Caco-2 (cell line): Measurements from ENCODE around the gene WDR76. TPM values are rescaled to one million over a fixed set of nuclear protein-coding genes. Genes with fewer than 3 reads are reported as not detected.

Source experiments
- BruUV-seq: library from RNA; stranded (reverse); fragments of 400-500 nt; replicated peaks from 2 replicates; lab custom pipeline; 2021; lab: Mats Ljungman, UMichigan
- CTCF ChIA-PET: fragments of 300-600 bp; sonication (Branson Sonifier 250); formaldehyde crosslinking; loops from one replicate; lab custom pipeline; 2022; ENCODE audit warnings: antibody characterized with exemption; lab: Charles Lee
- POLR2A ChIA-PET: fragments of 300-600 bp; sonication (Branson Sonifier 250); formaldehyde crosslinking; loops from one replicate; lab custom pipeline; 2022; ENCODE audit warnings: antibody characterized with exemption; lab: Charles Lee
- DNase-seq, 2 experiments: peaks; one replicate each; pipeline versions ENCODE4 v3.0.0 to v3.0.0-alpha.2; 2020 to 2022
- H3K27me3 ChIP-seq: replicated peaks from 2 replicates; pipeline ENCODE4 v1.6.0; 2011; ENCODE audit warnings: low read length; ENCODE audit not compliant: control insufficient read depth, insufficient read depth
- H3K36me3 ChIP-seq: 2 replicates; pipeline ENCODE4 v1.5.1; 2011; ENCODE audit warnings: low read length; ENCODE audit not compliant: control insufficient read depth, insufficient read depth
- H3K4me1 ChIP-seq: fragments of 250-450 bp; sonication (Bioruptor Pico); 2 replicates; pipeline ENCODE4 v1.5.1; 2020; ENCODE audit warnings: mild to moderate bottlenecking
- H3K4me3 ChIP-seq: 2 replicates; pipeline ENCODE4 v1.5.1; 2011; ENCODE audit warnings: low read depth, mild to moderate bottlenecking, control low read depth, low read length
- H3K9me3 ChIP-seq: fragments of 250-450 bp; sonication (Bioruptor Pico); 2 replicates; pipeline ENCODE4 v1.5.1; 2020; ENCODE audit warnings: mild to moderate bottlenecking, moderate library complexity
- H3K27ac Mint-ChIP-seq: one replicate; pipeline ENCODE4 v1.8.0; 2022; ENCODE audit warnings: mixed read lengths; ENCODE audit not compliant: unreplicated experiment
- H3K27me3 Mint-ChIP-seq: one replicate; pipeline ENCODE4 v1.8.0; 2022; ENCODE audit warnings: mixed read lengths; ENCODE audit not compliant: insufficient read depth, unreplicated experiment
- H3K36me3 Mint-ChIP-seq: one replicate; pipeline ENCODE4 v1.8.0; 2022; ENCODE audit warnings: mild to moderate bottlenecking, mixed read lengths; ENCODE audit not compliant: insufficient read depth, unreplicated experiment
- H3K4me1 Mint-ChIP-seq: one replicate; pipeline ENCODE4 v1.8.0; 2022; ENCODE audit warnings: low read depth, mixed read lengths; ENCODE audit not compliant: unreplicated experiment
- H3K4me3 Mint-ChIP-seq: one replicate; pipeline ENCODE4 v1.8.0; 2022; ENCODE audit warnings: mild to moderate bottlenecking, moderate library complexity, mixed read lengths; ENCODE audit not compliant: unreplicated experiment
- H3K9me3 Mint-ChIP-seq: one replicate; pipeline ENCODE4 v1.8.0; 2022; ENCODE audit warnings: mixed read lengths; ENCODE audit not compliant: unreplicated experiment
- intact Hi-C: fragments of 100-400 bp; cut with micrococcal nuclease; formaldehyde crosslinking; loops from one replicate; pipeline ENCODE4 v1.10.0; 2022; ENCODE audit not compliant: unreplicated experiment
- total RNA-seq: library from RNA; stranded (reverse); gene quantifications from 2 replicates; pipeline ENCODE4 v1.2.3, GENCODE V29; 2022
- TF ChIP-seq, protein P1 (sequence below), 2 experiments: fragments of 200-600 bp in 1 of 2; IDR thresholded peaks; 1 replicate in 1 of 2; 2 replicates in 1 of 2; pipeline versions ENCODE4 v1.5.1 to v1.8.0; 2011 to 2022; ENCODE audit warnings: antibody characterized with exemption in 1 of 2, control low read depth in 1 of 2, inconsistent platforms in 1 of 2, low read depth in 1 of 2, low read length in 1 of 2, mild to moderate bottlenecking in 1 of 2, moderate library complexity in 1 of 2; ENCODE audit not compliant: insufficient read depth in 1 of 2, severe bottlenecking in 1 of 2, unreplicated experiment in 1 of 2

The WDR76 gene
- total RNA-seq, 1 experiment from 2014 or later: 26.9 TPM

DNA sequence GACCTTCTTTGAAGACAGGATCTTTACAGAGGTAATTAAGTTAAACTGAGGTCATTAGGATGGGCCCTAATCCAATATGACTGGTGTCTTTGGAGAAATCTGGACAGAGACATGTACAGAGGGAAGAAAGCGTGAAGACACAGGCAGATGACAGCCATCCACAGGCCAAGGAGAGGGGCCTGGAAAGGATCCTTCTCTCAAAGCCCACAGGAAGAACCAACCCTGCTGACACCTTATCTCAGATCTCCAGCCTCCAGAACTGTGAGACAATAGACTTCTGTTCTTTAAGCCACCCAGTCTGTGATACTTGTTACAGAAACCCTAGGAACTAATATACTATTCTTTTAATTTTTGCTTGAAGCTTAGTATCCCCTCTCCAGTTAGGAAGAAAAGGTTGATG, 74.2 kb downstream of the WDR76 start:
- Mint-ChIP-seq H3K4me3 (no peak overlapping the region), H3K27me3 (no peaks in the 10 kb centered on the region), H3K36me3 (peaks cover 43% of the 10 kb centered on the region), H3K9me3 (no peaks in the 10 kb centered on the region), H3K27ac (no peak overlapping the region), H3K4me1 (peaks cover 6% of the 10 kb centered on the region)
- no peaks in the 10 kb centered on the region for H3K27me3 ChIP-seq
- H3K9me3 ChIP-seq: no peaks in the 10 kb centered on the region
- H3K36me3 ChIP-seq: no peaks in the 10 kb centered on the region
- ChIA-PET POLR2A (no interaction called here), CTCF (no interaction called here)
- H3K4me3 ChIP-seq: no peak overlapping the region
- BruUV-seq: no TSS peak
- TF ChIP-seq, protein P1, sequence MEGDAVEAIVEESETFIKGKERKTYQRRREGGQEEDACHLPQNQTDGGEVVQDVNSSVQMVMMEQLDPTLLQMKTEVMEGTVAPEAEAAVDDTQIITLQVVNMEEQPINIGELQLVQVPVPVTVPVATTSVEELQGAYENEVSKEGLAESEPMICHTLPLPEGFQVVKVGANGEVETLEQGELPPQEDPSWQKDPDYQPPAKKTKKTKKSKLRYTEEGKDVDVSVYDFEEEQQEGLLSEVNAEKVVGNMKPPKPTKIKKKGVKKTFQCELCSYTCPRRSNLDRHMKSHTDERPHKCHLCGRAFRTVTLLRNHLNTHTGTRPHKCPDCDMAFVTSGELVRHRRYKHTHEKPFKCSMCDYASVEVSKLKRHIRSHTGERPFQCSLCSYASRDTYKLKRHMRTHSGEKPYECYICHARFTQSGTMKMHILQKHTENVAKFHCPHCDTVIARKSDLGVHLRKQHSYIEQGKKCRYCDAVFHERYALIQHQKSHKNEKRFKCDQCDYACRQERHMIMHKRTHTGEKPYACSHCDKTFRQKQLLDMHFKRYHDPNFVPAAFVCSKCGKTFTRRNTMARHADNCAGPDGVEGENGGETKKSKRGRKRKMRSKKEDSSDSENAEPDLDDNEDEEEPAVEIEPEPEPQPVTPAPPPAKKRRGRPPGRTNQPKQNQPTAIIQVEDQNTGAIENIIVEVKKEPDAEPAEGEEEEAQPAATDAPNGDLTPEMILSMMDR (IDR thresholded peaks at IDR 0.05; ENCODE audit: insufficient read depth in 1 of 2, low read depth in 1 of 2, low read length in 1 of 2, severe bottlenecking in 1 of 2, unreplicated experiment in 1 of 2): no peak
- intact Hi-C loops: loop anchor here (10.0 kb wide), 1 partner anchor 224 kb away; no protein-coding TSS in a partner anchor
- no peaks in the 10 kb centered on the region for H3K4me1 ChIP-seq
- DNase-seq: no peak

DNA sequence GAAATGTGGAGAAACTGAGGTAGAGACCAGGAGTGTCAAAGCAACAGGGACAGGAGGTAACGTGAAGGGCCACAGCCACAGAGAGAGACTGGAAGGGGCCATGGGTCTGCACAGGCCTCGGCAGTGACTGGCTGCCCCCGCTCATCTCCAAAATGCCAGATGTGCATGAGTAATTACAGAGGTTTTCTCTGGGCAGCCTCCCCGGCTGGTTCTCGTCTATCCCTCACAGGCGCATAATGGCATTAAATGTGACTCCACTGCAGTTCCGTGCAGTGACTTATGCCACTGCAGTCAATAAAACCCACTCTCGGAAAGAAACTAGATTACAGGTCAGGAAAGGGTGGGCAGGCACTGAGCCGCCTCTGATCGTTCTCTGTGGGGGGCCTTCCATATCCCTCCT, 74.7 kb downstream of the WDR76 start:
- TF ChIP-seq, protein P1 (IDR thresholded peaks at IDR 0.05; ENCODE audit: insufficient read depth in 1 of 2, low read depth in 1 of 2, low read length in 1 of 2, severe bottlenecking in 1 of 2, unreplicated experiment in 1 of 2): no peak
- H3K27me3 Mint-ChIP-seq: no peaks in the 10 kb centered on the region
- DNase-seq: no peak
- peak overlapping the region; percentile 22 for H3K27ac Mint-ChIP-seq
- H3K27me3 ChIP-seq: no peaks in the 10 kb centered on the region
- CTCF ChIA-PET: no interaction called here
- no peaks in the 10 kb centered on the region for H3K36me3 ChIP-seq
- H3K4me1 Mint-ChIP-seq: peaks cover 6% of the 10 kb centered on the region
- POLR2A ChIA-PET: no interaction called here
- no peak overlapping the region for H3K4me3 ChIP-seq
- H3K9me3 ChIP-seq: no peaks in the 10 kb centered on the region
- no peaks in the 10 kb centered on the region for H3K9me3 Mint-ChIP-seq
- H3K4me3 Mint-ChIP-seq: no peak overlapping the region
- intact Hi-C loops: loop anchor here (10.0 kb wide), 1 partner anchor 223 kb away; no protein-coding TSS in a partner anchor
- peaks cover 48% of the 10 kb centered on the region for H3K36me3 Mint-ChIP-seq
- H3K4me1 ChIP-seq: no peaks in the 10 kb centered on the region
- BruUV-seq: no TSS peak

DNA sequence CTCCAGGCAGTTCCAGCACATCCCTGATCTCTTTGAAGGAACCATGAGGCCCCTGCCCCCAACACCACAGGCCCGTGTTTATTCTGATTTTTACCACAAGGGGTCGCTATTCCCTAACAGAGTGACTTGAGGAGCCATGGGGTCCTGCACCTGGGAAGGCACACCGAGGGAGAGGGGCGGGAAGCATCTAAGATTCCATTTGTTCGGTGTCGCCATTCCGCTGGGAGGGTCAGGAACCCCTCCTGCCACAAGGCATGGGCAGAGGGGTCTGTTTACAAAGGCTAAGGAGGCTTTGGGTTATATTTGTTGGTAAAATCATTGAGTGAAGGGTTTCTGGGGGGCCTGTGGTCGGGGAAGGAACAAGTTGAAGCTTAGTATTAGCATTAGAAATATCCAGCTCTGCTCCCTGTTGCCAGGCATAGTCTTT, 77.1 kb downstream of the WDR76 start:
- no peaks in the 10 kb centered on the region for H3K4me1 ChIP-seq
- Mint-ChIP-seq H3K4me1 (peaks cover 6% of the 10 kb centered on the region), H3K27me3 (no peaks in the 10 kb centered on the region), H3K36me3 (peaks cover 42% of the 10 kb centered on the region), H3K27ac (peak overlapping the region; percentile 58), H3K4me3 (no peak overlapping the region), H3K9me3 (no peaks in the 10 kb centered on the region)
- TF ChIP-seq, protein P1 (IDR thresholded peaks at IDR 0.05; ENCODE audit: insufficient read depth in 1 of 2, low read depth in 1 of 2, low read length in 1 of 2, severe bottlenecking in 1 of 2, unreplicated experiment in 1 of 2): peak; percentile 65 to 94
- peak; percentile 68 to 82 for DNase-seq
- POLR2A ChIA-PET: no interaction called here
- no peaks in the 10 kb centered on the region for H3K27me3 ChIP-seq
- intact Hi-C loops: loop anchor here (1.0 to 10.0 kb wide), 4 partner anchors 162 to 339 kb away; no protein-coding TSS in a partner anchor
- no peak overlapping the region for H3K4me3 ChIP-seq
- CTCF ChIA-PET: interaction anchor here (1.1 kb wide), 1 partner anchor 162 kb away, joined by 9 read pairs; no protein-coding TSS in a partner anchor
- H3K9me3 ChIP-seq: no peaks in the 10 kb centered on the region
- BruUV-seq: no TSS peak
- no peaks in the 10 kb centered on the region for H3K36me3 ChIP-seq
